GM08714 (cell line): ENCODE measurements around the gene SLC38A3.

Source experiments
- H3K4me3 ChIP-seq: fragments of 200-500 bp; sonication (Bioruptor generic); 2 replicates; pipeline ENCODE4 v1.5.1; 2014; ENCODE audit warnings: mild to moderate bottlenecking, low read length, inconsistent platforms
- ZNF274 ChIP-seq: IDR thresholded peaks from 2 replicates; pipeline ENCODE4 v1.6.1; 2012; ENCODE audit warnings: mild to moderate bottlenecking, low read depth, low read length

Gene SLC38A3

DNA sequence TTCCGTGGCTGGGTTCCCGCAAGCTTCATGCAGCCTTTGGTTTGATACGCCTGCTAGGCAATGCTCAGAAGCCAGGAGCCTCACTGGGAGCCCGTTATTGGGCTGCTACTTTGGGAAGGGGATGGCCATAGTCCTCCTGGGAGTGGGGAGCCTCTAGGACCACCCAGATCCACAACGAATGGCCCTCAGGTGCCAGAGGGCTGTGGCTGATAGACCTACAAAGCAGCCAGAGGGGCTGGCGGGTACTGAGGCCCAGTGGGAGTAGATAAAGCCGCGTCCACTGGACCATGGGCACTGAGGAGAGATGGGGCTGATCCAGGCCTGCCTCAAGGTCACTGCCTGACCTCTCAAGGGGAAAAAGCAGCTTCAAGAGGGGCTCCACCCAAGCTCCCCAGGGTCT, 12.9 kb upstream of the SLC38A3 start:
- no peak for TF ChIP-seq ZNF274
- no peak overlapping the region for H3K4me3 ChIP-seq

GRCh38 chr3:50192689-50193141, 12.4 kb upstream of the SLC38A3 start:
- no peak overlapping the region for H3K4me3 ChIP-seq
- TF ChIP-seq ZNF274, result no peak

GRCh38 chr3:50193286-50193685, 11.8 kb upstream of the SLC38A3 start:
- no peak overlapping the region for H3K4me3 ChIP-seq
- no peak for TF ChIP-seq ZNF274

- no peak overlapping the region for H3K4me3 ChIP-seq
- no peak for TF ChIP-seq ZNF274
Measured at GRCh38 chr3:50193746-50194127, 11.3 kb upstream of the SLC38A3 start.

- TF ChIP-seq ZNF274, result no peak
- no peak overlapping the region for H3K4me3 ChIP-seq
Measured at GRCh38 chr3:50194128-50194902, 10.8 kb upstream of the SLC38A3 start.

- no peak for TF ChIP-seq ZNF274
- no peak overlapping the region for H3K4me3 ChIP-seq
Measured at GRCh38 chr3:50194903-50195500, 10.1 kb upstream of the SLC38A3 start.

- H3K4me3 ChIP-seq, result no peak overlapping the region
- no peak for TF ChIP-seq ZNF274
Measured at GRCh38 chr3:50195501-50196252, 9.4 kb upstream of the SLC38A3 start.

- H3K4me3 ChIP-seq, result no peak overlapping the region
- TF ChIP-seq ZNF274, result no peak
Measured at GRCh38 chr3:50196253-50196801, 8.7 kb upstream of the SLC38A3 start.

GRCh38 chr3:50201573-50202315, 3.3 kb upstream of the SLC38A3 start:
- H3K4me3 ChIP-seq, result no peak overlapping the region
- TF ChIP-seq ZNF274, result no peak

GRCh38 chr3:50202353-50203112, 2.5 kb upstream of the SLC38A3 start:
- TF ChIP-seq ZNF274, result no peak
- H3K4me3 ChIP-seq, result no peak overlapping the region

DNA sequence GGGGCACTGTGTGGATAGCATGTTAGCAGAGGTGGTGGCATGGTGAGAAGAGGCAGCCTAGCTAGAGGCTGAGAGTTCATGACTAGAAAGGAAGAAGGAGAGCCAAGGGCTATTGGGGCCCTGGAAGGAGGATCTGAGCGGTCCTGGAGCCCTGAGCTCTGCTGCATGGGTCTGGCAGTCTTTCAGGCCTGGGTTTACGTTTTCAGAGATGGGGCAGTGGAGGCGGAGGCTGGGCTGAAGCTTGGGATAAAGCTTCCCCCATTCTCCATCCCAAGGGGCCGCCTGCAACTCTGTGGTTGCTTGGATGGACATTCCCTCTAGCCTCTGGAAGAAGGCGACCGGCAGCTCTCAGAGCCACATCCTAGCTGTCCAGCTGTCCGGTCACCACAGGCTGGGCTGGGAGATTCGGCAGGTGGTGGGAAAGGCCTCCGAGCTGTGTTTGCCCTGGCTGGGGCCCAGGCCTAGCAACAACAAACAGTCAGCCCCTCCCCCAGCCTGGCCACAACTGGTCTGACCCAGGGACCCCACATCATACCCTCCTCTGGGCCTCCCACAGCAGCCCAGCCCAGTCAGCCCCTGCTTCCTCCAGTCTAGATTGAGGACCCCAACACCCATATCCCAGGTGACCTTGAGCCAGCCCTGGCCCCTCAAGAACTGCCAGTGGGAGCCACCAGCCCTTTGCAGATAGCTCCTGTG, 1.8 kb upstream of the SLC38A3 start:
- H3K4me3 ChIP-seq, result no peak overlapping the region
- no peak for TF ChIP-seq ZNF274
